HEK293 (cell line): Measurements from ENCODE around the gene CRIM1.

ENCODE experiments used
- CTCF ChIA-PET: fragments of 350-600 bp; formaldehyde crosslinking; extraction: SDS; loops from one replicate; lab custom pipeline; 2021; ENCODE audit warnings: antibody characterized with exemption; lab: Yijun Ruan, JAX
- POLR2A ChIA-PET: fragments of 300-600 bp; formaldehyde crosslinking; extraction: SDS; loops from one replicate; lab custom pipeline; 2020; ENCODE audit warnings: antibody characterized with exemption, inconsistent platforms; lab: Yijun Ruan, JAX
- H3K27ac ChIP-seq: fragments of 200-500 bp; sonication (Bioruptor generic); 2 replicates; pipeline ENCODE4 v1.5.1; 2014; ENCODE audit warnings: low read depth, low read length, control low read depth, inconsistent platforms; ENCODE audit errors: extremely low read depth
- H3K36me3 ChIP-seq, 2 experiments: fragments of 200-500 bp in 1 of 2; sonication (Bioruptor generic) in 1 of 2; 1 replicate in 1 of 2; 2 replicates in 1 of 2; pipeline ENCODE4 v1.5.1; 2014 to 2017; ENCODE audit warnings: inconsistent platforms in 2 of 2, low read length in 2 of 2; ENCODE audit not compliant: control insufficient read depth in 2 of 2, insufficient read depth in 1 of 2
- H3K4me1 ChIP-seq: fragments of 200-500 bp; sonication (Bioruptor generic); 2 replicates; pipeline ENCODE4 v1.5.1; 2014; ENCODE audit warnings: mild to moderate bottlenecking, low read length, inconsistent platforms; ENCODE audit not compliant: control insufficient read depth, insufficient read depth
- H3K4me3 ChIP-seq: 2 replicates; pipeline ENCODE4 v1.5.1; 2011; ENCODE audit warnings: low read depth, mild to moderate bottlenecking, control low read depth, low read length, moderate library complexity
- H3K9me3 ChIP-seq: fragments of 200-500 bp; sonication (Bioruptor generic); 2 replicates; pipeline ENCODE4 v1.5.1; 2014; ENCODE audit warnings: low read depth, low read length, inconsistent platforms; ENCODE audit not compliant: control insufficient read depth, insufficient read depth
- FEZF1 ChIP-seq: fragments of 450-650 bp; formaldehyde crosslinking; IDR thresholded peaks from 2 replicates; pipeline ENCODE4 v1.5.1; 2016; ENCODE audit warnings: missing biosample characterization, missing genetic modification characterization
- GLIS1 ChIP-seq: fragments of 450-650 bp; formaldehyde crosslinking; IDR thresholded peaks from 2 replicates; pipeline ENCODE4 v1.5.1; 2016; ENCODE audit warnings: missing biosample characterization, missing genetic modification characterization
- HOXD13 ChIP-seq: sonication (generic); formaldehyde crosslinking; IDR thresholded peaks from 2 replicates; pipeline ENCODE4 v1.8.0; 2022; ENCODE audit warnings: missing genetic modification reagents, borderline replicate concordance
- OVOL3 ChIP-seq: fragments of 450-650 bp; formaldehyde crosslinking; IDR thresholded peaks from 2 replicates; pipeline ENCODE4 v1.5.1; 2016; ENCODE audit warnings: missing biosample characterization, missing genetic modification characterization
- WT1 ChIP-seq: fragments of 450-650 bp; formaldehyde crosslinking; IDR thresholded peaks from 2 replicates; pipeline ENCODE4 v1.5.1; 2016; ENCODE audit warnings: missing biosample characterization, missing genetic modification characterization
- ZBTB17 ChIP-seq: fragments of 450-650 bp; formaldehyde crosslinking; IDR thresholded peaks from 2 replicates; pipeline ENCODE4 v1.5.1; 2016; ENCODE audit warnings: missing biosample characterization, missing genetic modification characterization
- ZFP37 ChIP-seq: fragments of 450-650 bp; formaldehyde crosslinking; IDR thresholded peaks from 2 replicates; pipeline ENCODE4 v1.5.1; 2016; ENCODE audit warnings: missing biosample characterization, missing genetic modification characterization
- ZNF155 ChIP-seq: fragments of 450-650 bp; formaldehyde crosslinking; IDR thresholded peaks from 2 replicates; pipeline ENCODE4 v1.5.1; 2016; ENCODE audit warnings: missing biosample characterization, missing genetic modification characterization
- ZNF19 ChIP-seq: fragments of 450-650 bp; formaldehyde crosslinking; IDR thresholded peaks from 2 replicates; pipeline ENCODE4; 2016; ENCODE audit warnings: missing biosample characterization, missing genetic modification characterization, low read depth
- ZNF404 ChIP-seq: fragments of 450-650 bp; formaldehyde crosslinking; IDR thresholded peaks from 2 replicates; pipeline ENCODE4 v1.5.1; 2017; ENCODE audit warnings: missing biosample characterization, missing genetic modification characterization
- ZNF580 ChIP-seq: fragments of 450-650 bp; formaldehyde crosslinking; IDR thresholded peaks from 2 replicates; pipeline ENCODE4 v1.5.1; 2016; ENCODE audit warnings: missing biosample characterization, missing genetic modification characterization
- ZNF623 ChIP-seq: fragments of 450-650 bp; formaldehyde crosslinking; IDR thresholded peaks from 2 replicates; pipeline ENCODE4 v1.5.1; 2016; ENCODE audit warnings: missing biosample characterization, missing genetic modification characterization
- ZNF677 ChIP-seq: fragments of 450-650 bp; IDR thresholded peaks from 2 replicates; pipeline ENCODE4 v1.5.0; 2018; ENCODE audit warnings: missing biosample characterization, mild to moderate bottlenecking, missing genetic modification characterization, moderate library complexity
- ZNF692 ChIP-seq: fragments of 450-650 bp; formaldehyde crosslinking; IDR thresholded peaks from 2 replicates; pipeline ENCODE4 v1.5.1; 2016; ENCODE audit warnings: missing biosample characterization, missing genetic modification characterization
- ZNF768 ChIP-seq: fragments of 450-650 bp; formaldehyde crosslinking; IDR thresholded peaks from 2 replicates; pipeline ENCODE4 v1.5.1; 2018; ENCODE audit warnings: missing biosample characterization, mild to moderate bottlenecking, missing genetic modification characterization
- ZNF791 ChIP-seq: fragments of 450-650 bp; formaldehyde crosslinking; IDR thresholded peaks from 2 replicates; pipeline ENCODE4 v1.5.1; 2016; ENCODE audit warnings: missing biosample characterization, missing genetic modification characterization
- ZNF792 ChIP-seq: fragments of 450-650 bp; formaldehyde crosslinking; IDR thresholded peaks from 2 replicates; pipeline ENCODE4 v1.5.1; 2016; ENCODE audit warnings: missing biosample characterization, missing genetic modification characterization
- ZSCAN16 ChIP-seq: fragments of 450-650 bp; formaldehyde crosslinking; IDR thresholded peaks from 2 replicates; pipeline ENCODE4 v1.5.1; 2016; ENCODE audit warnings: missing biosample characterization, missing genetic modification characterization
- ZSCAN18 ChIP-seq: fragments of 450-650 bp; formaldehyde crosslinking; IDR thresholded peaks from 2 replicates; pipeline ENCODE4 v1.5.1; 2016; ENCODE audit warnings: missing biosample characterization, missing genetic modification characterization
- ZSCAN23 ChIP-seq: fragments of 450-650 bp; formaldehyde crosslinking; IDR thresholded peaks from 2 replicates; pipeline ENCODE4 v1.5.1; 2016; ENCODE audit warnings: missing biosample characterization, missing genetic modification characterization
- TF ChIP-seq, protein P1 (sequence below): fragments of 450-650 bp; formaldehyde crosslinking; IDR thresholded peaks from 2 replicates; pipeline ENCODE4 v1.5.1; 2016; ENCODE audit warnings: missing biosample characterization, missing genetic modification characterization
- TF ChIP-seq, protein P2 (sequence below): fragments of 450-650 bp; formaldehyde crosslinking; IDR thresholded peaks from 2 replicates; pipeline ENCODE4 v1.5.1; 2016; ENCODE audit warnings: missing biosample characterization, missing genetic modification characterization, low read depth
- TF ChIP-seq, protein P3 (sequence below): fragments of 450-650 bp; formaldehyde crosslinking; IDR thresholded peaks from 2 replicates; pipeline ENCODE4 v1.5.1; 2016; ENCODE audit warnings: missing biosample characterization, missing genetic modification characterization

Gene CRIM1

DNA sequence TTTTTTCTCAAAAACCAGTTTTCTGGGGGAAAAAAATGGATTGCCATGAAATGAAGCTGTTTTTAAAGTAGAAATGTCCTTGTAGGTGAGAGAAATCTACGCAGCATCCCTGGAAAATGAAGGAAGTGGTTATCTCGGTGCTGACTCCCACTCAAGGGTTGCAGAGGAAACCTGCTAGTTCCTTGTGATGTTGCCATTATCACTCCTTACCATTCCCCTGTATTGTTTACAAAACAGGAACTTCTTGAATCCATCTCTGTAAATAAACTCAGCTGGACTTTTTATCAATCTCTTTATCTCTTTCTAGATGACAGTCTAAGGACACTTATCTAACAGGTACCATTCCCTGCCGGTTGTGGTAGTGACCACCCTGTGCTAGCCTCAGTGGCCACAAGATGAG lies 181.2 kb downstream of the CRIM1 start (continued):
- TF ChIP-seq ZSCAN18 (tag by site-specific recombination) (no peak), WT1 (no peak), FEZF1 (tag by site-specific recombination) (no peak), ZNF19 (tag by site-specific recombination) (no peak), ZNF768 (tag by site-specific recombination) (no peak), ZNF677 (no peak), ZNF404 (no peak)

- CTCF ChIA-PET, result interaction anchor here (0.5 to 2.4 kb wide), 2 partner anchors 7 to 418 kb away, joined by 3 to 9 read pairs; no protein-coding TSS in a partner anchor
- H3K9me3 ChIP-seq, result no peaks in the 10 kb centered on the region
- no peak overlapping the region for H3K27ac ChIP-seq
- TF ChIP-seq HOXD13 (no peak), OVOL3 (no peak), ZNF623 (tag by site-specific recombination) (no peak), ZNF792 (tag by site-specific recombination) (no peak), ZNF19 (tag by site-specific recombination) (no peak), ZFP37 (no peak), ZNF580 (tag by site-specific recombination) (no peak), ZSCAN23 (tag by site-specific recombination) (no peak), ZNF791 (tag by site-specific recombination) (no peak), GLIS1 (no peak), ZBTB17 (no peak), ZNF692 (tag by site-specific recombination) (no peak), ZNF155 (tag by site-specific recombination) (no peak), ZSCAN16 (no peak)
- TF ChIP-seq, protein P1, sequence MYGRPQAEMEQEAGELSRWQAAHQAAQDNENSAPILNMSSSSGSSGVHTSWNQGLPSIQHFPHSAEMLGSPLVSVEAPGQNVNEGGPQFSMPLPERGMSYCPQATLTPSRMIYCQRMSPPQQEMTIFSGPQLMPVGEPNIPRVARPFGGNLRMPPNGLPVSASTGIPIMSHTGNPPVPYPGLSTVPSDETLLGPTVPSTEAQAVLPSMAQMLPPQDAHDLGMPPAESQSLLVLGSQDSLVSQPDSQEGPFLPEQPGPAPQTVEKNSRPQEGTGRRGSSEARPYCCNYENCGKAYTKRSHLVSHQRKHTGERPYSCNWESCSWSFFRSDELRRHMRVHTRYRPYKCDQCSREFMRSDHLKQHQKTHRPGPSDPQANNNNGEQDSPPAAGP (tag by site-specific recombination), result no peak
- TF ChIP-seq, protein P2, sequence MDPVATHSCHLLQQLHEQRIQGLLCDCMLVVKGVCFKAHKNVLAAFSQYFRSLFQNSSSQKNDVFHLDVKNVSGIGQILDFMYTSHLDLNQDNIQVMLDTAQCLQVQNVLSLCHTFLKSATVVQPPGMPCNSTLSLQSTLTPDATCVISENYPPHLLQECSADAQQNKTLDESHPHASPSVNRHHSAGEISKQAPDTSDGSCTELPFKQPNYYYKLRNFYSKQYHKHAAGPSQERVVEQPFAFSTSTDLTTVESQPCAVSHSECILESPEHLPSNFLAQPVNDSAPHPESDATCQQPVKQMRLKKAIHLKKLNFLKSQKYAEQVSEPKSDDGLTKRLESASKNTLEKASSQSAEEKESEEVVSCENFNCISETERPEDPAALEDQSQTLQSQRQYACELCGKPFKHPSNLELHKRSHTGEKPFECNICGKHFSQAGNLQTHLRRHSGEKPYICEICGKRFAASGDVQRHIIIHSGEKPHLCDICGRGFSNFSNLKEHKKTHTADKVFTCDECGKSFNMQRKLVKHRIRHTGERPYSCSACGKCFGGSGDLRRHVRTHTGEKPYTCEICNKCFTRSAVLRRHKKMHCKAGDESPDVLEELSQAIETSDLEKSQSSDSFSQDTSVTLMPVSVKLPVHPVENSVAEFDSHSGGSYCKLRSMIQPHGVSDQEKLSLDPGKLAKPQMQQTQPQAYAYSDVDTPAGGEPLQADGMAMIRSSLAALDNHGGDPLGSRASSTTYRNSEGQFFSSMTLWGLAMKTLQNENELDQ (tag by site-specific recombination), result no peak
- TF ChIP-seq, protein P3, sequence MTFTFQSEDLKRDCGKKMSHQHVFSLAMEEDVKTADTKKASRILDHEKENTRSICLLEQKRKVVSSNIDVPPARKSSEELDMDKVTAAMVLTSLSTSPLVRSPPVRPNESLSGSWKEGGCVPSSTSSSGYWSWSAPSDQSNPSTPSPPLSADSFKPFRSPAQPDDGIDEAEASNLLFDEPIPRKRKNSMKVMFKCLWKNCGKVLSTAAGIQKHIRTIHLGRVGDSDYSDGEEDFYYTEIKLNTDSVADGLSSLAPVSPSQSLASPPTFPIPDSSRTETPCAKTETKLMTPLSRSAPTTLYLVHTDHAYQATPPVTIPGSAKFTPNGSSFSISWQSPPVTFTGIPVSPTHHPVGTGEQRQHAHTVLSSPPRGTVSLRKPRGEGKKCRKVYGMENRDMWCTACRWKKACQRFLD, result no peak
- peaks cover 0 to 43% of the 10 kb centered on the region in 2 experiments; a peak in 2 of 3 replicates for H3K36me3 ChIP-seq
- POLR2A ChIA-PET, result no interaction called here
- H3K4me1 ChIP-seq, result no peaks in the 10 kb centered on the region
- H3K4me3 ChIP-seq, result no peak overlapping the region
Observed at GRCh38 chr2:36538335-36538734, 182.8 kb downstream of the CRIM1 start.
